GM12873 (cell line): ENCODE results near the gene CYFIP1.
A peak's percentile ranks its signal among the peaks of the same experiment; 100 is the strongest.

Experiments
- CTCF ChIP-seq: IDR thresholded peaks from 2 replicates; pipeline ENCODE4 v1.5.1; 2012; ENCODE audit warnings: low read depth, mild to moderate bottlenecking, moderate library complexity, low read length, control low read depth; ENCODE audit not compliant: insufficient read depth; ENCODE audit errors: missing control alignments

CYFIP1 gene

DNA sequence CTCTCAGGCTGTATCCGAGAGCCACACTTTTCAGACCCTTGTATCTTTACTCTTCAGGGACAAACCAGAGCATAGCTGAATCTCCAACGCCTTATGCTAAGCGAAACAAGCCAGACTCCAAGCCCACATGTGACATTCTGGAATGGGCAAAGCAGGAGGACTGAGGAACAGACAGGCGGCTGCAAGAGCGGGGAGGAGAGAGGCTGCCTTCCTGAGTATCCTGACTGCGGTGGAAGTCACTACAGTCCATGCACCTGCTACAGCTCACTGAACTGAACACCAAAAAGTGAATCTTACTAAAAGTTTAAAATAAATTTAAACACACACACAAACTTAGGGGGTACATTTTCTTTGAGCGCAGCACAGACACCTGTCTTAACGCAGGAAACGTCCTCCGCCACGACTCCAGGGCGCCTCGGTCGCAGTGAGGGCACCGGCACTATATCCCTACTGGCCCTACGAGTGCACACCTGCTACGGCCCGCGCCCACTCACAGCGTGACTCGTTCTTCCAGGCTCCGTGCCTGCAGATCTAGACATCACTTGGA lies 1.4 kb downstream of the CYFIP1 start:
- peak; percentile 2 for TF ChIP-seq CTCF

DNA sequence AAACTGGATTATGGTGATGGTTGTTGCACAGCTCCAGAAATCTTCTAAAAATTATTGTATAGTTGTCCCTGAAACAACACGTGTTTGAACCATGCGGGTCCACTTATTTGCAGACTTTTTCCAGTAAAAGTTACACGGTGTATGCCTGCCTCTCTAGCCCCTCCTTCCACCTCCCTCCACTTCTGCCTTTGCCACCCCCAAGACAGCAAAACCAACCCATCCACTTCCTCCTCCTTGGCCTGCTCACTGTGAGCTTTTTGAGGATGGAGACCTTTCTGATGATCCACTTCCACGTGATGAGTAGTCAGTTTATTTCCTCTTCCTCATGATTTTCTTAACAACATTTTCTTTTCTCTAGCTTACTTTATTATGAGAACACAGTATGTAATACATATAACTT lies 5.4 kb downstream of the CYFIP1 start:
- no peak for TF ChIP-seq CTCF

DNA sequence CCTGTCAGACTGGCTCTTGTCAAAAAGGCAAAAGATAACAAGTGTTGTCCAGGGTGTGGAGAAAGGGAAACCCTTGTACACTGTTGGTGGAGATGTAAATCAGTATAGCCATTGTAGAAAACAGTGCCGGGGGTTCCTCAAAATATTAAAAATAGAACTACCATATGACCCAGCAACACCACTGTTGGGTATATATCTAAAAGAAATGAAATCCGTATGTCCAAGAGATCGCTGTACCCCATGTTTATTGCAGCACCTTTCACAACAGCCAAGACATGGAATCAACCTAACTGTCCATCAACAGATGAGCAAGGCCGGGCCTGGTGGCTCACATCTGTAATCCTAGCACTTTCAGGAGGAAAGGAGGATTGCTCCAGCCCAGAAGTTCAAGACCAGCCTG lies 6.2 kb downstream of the CYFIP1 start:
- no peak for TF ChIP-seq CTCF

- TF ChIP-seq CTCF = no peak
These were observed 6.9 kb downstream of the CYFIP1 start for GRCh38 chr15:22973286-22973685.

DNA sequence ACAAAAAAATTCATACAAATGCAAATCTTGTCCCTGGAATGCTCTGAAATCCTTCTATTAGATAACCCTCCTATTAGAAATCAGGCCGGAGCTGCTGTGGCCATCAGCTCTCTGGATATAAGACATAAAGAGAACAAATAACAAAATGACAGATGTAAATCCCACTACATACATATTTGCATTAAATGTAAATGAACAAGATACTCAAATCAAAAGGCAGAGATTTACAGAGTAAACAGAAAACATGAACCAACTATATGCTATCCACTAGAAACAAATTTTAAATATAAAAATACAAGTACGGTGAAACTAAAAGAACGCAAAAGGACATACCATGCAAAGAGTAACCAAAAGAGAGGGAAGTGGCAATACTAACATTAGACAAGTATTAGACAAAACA lies 10.7 kb downstream of the CYFIP1 start:
- TF ChIP-seq CTCF = no peak

GRCh38 chr15:22968366-22968765 lies 11.8 kb downstream of the CYFIP1 start:
- TF ChIP-seq CTCF = no peak

GRCh38 chr15:22967084-22967770 lies 12.9 kb downstream of the CYFIP1 start:
- no peak for TF ChIP-seq CTCF
